Brain microvascular endothelial cell (primary cell): Measurements from ENCODE around the gene LSM14A.

ENCODE experiments used
- DNase-seq: peaks from one replicate; pipeline ENCODE4 v3.0.0-alpha.2; 2020
- H3K27ac ChIP-seq: fragments of 250-450 bp; sonication (Bioruptor Pico); 2 replicates; pipeline ENCODE4 v1.5.1; 2020; ENCODE audit warnings: mild to moderate bottlenecking, moderate library complexity
- H3K27me3 ChIP-seq: fragments of 250-450 bp; sonication (Bioruptor Pico); replicated peaks from 2 replicates; pipeline ENCODE4 v1.5.1; 2020; ENCODE audit warnings: mild to moderate bottlenecking
- H3K36me3 ChIP-seq: fragments of 250-450 bp; sonication (Bioruptor Pico); replicated peaks from 2 replicates; pipeline ENCODE4 v1.5.1; 2020; ENCODE audit warnings: mild to moderate bottlenecking
- H3K4me3 ChIP-seq: 2 replicates; pipeline ENCODE4 v1.5.1; 2011; ENCODE audit warnings: low read depth, mild to moderate bottlenecking, control low read depth, low read length, moderate library complexity
- CTCF ChIP-seq: IDR thresholded peaks from 2 replicates; pipeline ENCODE4 v1.5.1; 2011; ENCODE audit warnings: low read depth, mild to moderate bottlenecking, moderate library complexity, low read length, control low read depth, inconsistent platforms; ENCODE audit errors: missing control alignments
- in situ Hi-C: cut with HindIII; loops from 2 replicates; pipeline ENCODE4 v1.10.0; 2017; ENCODE audit warnings: low sequenced_read_pairs, low pct_ligation_motif_present

The LSM14A gene

DNA sequence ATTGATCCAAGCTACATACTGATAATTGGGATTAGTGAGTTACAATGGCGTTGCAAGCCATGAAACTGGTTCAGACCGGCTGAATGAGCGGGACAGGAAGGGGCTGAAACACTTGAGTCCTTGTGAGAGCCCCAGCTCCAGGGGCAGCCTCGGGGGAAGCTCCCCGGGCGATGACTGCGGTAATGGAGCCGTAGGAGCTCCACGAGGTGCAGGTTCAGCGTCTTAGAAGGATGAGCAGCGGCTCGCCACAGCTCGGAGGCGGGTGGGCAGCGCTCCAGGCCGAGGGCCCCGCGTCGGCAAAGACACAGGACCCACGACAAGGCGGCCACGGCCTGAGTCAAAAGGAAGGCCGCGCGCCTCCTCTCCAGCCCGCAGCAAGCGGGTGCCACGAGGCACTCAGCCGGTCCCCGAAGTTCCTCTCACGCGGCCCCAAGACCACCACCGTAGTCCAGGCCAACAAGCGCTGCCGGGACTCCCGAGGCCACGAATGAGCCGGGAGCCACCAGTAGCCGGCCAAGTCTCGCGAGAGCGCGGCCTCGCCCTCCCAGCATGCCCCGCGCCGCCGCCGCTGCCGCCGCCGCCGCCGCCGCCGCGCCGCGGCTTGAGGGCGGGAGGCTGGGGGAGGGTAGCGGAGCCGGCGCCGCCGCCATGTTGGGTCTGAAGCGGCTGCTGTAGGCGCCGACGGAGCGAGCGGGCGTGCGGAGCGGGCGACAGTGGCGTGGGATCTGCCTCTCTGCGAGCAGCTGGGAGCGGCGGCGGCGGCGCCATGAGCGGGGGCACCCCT is at the start of gene LSM14A:
Gene LSM14A, plus strand, starts transcription at position 628 of the 784 bp plus-strand sequence. Its CDS starts 139 bp downstream, at position 767.
- Histone ChIP-seq H3K27ac (peak within 1 kb of the TSS; percentile 94), H3K36me3 (no peaks in the 10 kb centered on the region), H3K27me3 (no peaks in the 10 kb centered on the region), H3K4me3 (peak within 1 kb of the TSS; percentile 97)
- in situ Hi-C loops, result no loop called here
- no peak for TF ChIP-seq CTCF
- DNase-seq, result peak; percentile 85

- H3K27ac ChIP-seq, result no peak overlapping the region
- no peak for DNase-seq
- in situ Hi-C loops, result no loop called here
- no peak for TF ChIP-seq CTCF
- no peaks in the 10 kb centered on the region for H3K27me3 ChIP-seq
- H3K4me3 ChIP-seq, result no peak overlapping the region
- H3K36me3 ChIP-seq, result no peaks in the 10 kb centered on the region
Measured at GRCh38 chr19:34124828-34125227, 47.5 kb upstream of the LSM14A start.

DNA sequence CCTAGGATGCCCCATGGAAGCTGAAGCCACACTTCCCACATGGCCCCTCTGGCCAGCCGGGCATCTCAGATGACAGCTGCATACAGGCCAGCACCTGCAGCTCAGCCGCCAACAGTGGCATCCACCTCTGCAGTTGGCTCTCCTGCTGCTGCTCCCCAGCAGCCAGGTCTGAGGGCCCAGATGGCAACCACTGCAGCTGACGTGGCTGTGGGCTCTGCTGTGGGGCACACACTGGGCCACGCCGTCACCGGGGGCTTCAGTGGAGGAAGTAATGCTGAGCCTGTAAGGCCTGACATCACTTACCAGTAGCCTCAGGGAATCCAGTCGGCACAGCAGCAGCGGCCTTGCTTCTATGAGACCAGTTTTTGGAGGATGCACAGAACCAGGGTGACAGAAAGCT is 45.3 kb upstream of the LSM14A start:
- Histone ChIP-seq H3K27ac (no peak overlapping the region), H3K4me3 (no peak overlapping the region), H3K27me3 (no peaks in the 10 kb centered on the region), H3K36me3 (no peaks in the 10 kb centered on the region)
- no peak for TF ChIP-seq CTCF
- in situ Hi-C loops, result no loop called here
- DNase-seq, result no peak

GRCh38 chr19:34127684-34128189 is 44.6 kb upstream of the LSM14A start:
- H3K36me3 ChIP-seq, result no peaks in the 10 kb centered on the region
- in situ Hi-C loops, result no loop called here
- no peak for TF ChIP-seq CTCF
- no peak overlapping the region for H3K4me3 ChIP-seq
- no peak overlapping the region for H3K27ac ChIP-seq
- DNase-seq, result no peak
- no peaks in the 10 kb centered on the region for H3K27me3 ChIP-seq

GRCh38 chr19:34128558-34129250 is 43.6 kb upstream of the LSM14A start:
- no peak for TF ChIP-seq CTCF
- in situ Hi-C loops, result no loop called here
- no peak for DNase-seq

More at GRCh38 chr19:34128558-34129250, 43.6 kb upstream of the LSM14A start:
- Histone ChIP-seq H3K27ac (no peak overlapping the region), H3K27me3 (no peaks in the 10 kb centered on the region), H3K36me3 (no peaks in the 10 kb centered on the region), H3K4me3 (no peak overlapping the region)
